Mucosa of gallbladder (tissue), 1 donor: Measurements from ENCODE around the gene TTC9B. TPM values are rescaled to one million over a fixed set of nuclear protein-coding genes. Genes with fewer than 3 reads are reported as not detected.
"Not testable (repeated sequence)": the region's sequence is repeated elsewhere in the genome, so short reads cannot be mapped to it uniquely, and the experiment has no call there.

Experiments
- DNase-seq: peaks from one replicate; pipeline ENCODE4 v3.0.0-alpha.2; 2020; ENCODE audit warnings: low spot score
- total RNA-seq: library from RNA; stranded (reverse); gene quantifications from one replicate; pipeline ENCODE4 v1.2.1, GENCODE V29; 2021
- donor health status: DM: no; HTN: no; CAD: no.

The TTC9B gene
- total RNA-seq, 1 donor from 2014 or later, result not detected

- no peak for DNase-seq
Measured at GRCh38 chr19:40232949-40233810, 15.0 kb upstream of the TTC9B start.

DNA sequence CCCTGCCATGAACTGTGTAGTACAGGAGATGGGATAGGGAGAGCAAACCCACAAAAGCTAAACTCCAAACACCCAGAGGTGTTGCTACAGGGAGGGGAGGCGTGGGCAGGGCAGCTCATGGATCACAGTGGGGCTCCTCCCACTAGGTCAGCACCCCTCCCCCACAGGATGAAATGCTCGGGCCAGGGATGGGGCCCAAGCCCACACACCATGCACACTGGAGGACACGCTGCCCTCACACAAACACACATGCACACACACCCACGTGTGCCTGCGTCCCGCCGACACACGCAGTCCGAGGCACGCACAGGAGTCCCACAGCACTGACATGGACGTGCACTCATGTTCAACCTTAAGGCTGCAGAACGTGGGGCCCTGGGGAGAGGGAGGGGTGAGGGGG, 14.3 kb upstream of the TTC9B start:
- DNase-seq, result no peak

DNA sequence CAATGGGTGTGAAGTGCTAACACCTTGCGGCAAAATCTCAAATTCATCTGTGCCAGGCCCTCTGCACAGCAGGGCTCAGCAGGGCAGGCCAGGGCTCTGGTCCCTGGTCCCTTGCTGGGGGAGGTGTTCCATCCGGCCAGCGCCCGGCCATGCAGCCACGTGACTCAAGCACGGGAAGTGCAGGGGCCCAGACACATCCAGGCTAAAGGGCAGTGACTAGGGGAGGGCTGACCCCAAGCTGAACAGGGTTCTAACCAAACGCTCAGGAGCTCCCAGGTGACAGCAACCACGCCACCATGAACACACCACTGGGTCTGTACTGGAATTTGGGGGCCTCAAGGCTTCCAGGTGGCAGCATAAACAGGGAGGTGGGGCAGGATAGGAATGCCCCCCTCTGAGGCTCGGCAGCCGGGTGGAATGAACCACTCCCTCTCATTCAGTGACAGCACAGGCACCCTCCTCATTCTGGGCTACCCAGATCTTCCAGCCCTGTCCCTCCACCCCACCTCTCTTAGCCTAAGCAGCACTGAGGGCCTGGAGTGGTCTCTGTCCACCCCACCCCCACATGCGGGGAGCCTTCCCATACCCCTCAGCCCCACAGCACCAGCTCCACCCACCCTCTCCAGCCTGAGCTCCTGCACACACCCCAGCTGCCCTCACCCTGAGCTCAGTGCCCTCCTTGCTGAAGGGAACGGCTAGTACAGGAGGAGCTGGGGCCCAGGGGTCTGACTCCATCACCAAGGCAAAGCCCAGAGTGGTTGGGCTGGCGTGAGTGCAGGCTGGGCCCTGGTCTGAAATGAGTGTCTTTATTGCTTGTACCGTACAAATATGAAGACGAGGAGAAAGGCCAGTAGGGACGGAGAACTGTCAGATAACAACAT, 13.6 kb upstream of the TTC9B start:
- DNase-seq, result no peak

DNA sequence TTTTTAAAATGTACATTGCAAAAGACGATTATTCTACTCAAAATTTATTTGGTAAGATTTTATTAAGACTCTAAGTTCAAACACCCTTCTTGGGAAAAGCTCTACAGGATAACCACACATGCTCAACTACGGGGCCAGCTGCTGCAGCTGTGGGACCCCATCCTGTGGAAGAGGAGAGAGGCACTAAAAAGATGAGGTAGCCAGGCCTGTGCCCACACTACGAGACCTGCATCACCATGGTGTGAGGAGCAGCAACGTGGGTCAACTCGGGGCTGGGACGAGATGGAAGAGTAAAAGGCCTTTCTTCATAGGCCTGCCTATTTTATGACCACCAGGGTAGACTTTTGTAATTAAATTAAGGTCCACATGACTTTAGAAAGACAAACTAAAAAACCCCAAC, 12.9 kb upstream of the TTC9B start:
- DNase-seq, result no peak

GRCh38 chr19:40229926-40230417, 11.8 kb upstream of the TTC9B start:
- no peak for DNase-seq

GRCh38 chr19:40229484-40229883, 11.3 kb upstream of the TTC9B start:
- DNase-seq, result no peak

DNA sequence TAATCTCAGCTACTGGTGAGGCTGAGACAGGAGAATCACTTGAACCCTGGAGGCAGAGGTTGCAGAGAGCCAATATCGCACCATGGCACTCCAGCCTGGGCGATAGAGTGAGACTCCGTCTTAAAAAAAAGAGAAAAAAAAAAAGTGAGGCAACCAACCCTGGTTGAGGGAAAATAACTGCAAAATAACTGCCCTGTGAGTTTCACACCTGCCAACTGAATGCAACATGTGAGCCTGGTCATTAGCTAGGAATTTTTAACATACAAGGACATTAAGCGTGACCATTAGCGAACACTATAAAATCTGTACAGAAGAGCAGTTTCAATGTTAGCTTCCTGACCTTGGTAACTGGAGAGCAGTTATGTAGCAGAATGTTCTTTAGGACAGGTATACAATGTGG, 10.7 kb upstream of the TTC9B start:
- no peak for DNase-seq

- DNase-seq, result no peak
Measured at GRCh38 chr19:40228346-40228745, 10.2 kb upstream of the TTC9B start.

DNA sequence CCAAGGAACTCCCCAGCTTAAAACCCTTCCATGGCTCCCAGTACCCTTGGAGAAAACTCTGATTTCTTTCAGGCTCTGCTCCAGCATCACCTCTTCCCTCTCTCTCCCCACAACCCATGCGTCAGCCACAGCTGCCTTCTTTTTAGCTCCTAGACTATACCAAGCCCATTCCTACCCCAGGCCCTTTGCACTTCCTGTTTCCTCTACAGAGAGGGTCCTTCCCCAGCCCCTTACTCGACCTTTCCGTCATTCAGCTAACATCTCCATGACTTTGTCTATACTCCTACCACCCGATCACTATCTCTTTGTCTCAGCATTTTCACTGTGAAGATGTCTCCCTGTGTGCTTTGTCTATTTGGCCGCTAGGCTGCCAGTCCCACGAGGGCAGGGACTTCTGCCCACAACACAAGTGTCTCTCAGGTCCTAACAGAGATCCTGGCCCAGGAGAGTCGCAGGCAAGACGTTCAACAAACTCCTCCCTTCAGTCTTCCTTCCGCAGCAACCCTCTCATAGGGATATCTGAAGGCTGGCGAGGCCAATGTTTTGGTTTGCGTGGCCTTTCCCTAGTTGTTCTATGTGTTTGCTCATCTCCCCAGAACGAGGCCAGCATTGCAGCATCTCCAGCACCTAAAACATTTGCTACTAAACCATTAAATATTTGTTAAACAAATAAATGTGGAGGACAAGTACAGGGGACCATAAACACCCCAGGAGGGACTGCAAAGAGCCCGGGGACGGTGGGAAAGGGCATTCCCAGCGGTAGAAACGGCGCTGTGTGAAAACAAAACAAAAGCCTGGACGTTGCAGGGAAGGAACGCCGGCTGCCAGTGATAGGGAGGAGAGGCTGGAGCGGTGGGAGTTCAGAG, 7.5 kb upstream of the TTC9B start:
- no peak for DNase-seq

DNA sequence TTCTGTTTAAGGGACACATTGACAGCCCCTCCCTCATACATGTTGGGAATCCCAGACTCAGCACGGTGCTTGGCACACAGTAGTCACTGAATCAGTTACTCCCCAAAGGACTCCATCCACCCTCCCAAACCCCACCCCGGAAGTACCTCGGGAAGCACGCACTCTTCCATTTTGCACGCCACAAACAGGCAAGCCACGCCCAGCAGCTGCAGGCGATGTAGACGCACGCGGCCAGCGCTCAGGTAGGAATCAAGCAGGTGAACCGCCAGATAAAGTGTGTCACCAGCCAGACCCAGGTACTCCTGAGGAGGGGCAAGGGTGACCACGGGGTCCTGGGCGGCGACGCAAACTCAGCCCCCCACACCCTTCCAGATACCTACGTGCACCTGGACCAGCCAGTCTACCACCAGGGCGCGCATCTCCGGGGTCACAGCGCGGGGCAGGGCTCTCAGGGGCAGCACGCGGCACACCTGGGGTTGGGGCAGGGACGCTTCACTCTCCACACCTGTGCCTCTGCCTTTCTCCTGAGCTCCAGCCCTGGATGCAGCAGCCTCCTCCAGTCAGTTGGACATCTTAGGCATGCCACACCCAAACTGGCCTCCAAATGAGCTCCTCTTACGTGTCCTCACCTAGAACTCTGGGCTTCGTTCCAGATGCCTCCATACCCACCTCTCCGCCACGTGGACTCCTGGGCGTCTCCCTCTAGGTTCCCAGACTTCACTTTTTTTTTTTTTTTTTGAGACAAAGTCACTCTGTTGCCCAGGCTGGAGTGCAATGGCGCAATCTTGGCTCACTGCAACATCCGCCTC, 6.4 kb upstream of the TTC9B start:
- no peak for DNase-seq

GRCh38 chr19:40223135-40223822, 5.1 kb upstream of the TTC9B start:
- DNase-seq, result peak; percentile 38

DNA sequence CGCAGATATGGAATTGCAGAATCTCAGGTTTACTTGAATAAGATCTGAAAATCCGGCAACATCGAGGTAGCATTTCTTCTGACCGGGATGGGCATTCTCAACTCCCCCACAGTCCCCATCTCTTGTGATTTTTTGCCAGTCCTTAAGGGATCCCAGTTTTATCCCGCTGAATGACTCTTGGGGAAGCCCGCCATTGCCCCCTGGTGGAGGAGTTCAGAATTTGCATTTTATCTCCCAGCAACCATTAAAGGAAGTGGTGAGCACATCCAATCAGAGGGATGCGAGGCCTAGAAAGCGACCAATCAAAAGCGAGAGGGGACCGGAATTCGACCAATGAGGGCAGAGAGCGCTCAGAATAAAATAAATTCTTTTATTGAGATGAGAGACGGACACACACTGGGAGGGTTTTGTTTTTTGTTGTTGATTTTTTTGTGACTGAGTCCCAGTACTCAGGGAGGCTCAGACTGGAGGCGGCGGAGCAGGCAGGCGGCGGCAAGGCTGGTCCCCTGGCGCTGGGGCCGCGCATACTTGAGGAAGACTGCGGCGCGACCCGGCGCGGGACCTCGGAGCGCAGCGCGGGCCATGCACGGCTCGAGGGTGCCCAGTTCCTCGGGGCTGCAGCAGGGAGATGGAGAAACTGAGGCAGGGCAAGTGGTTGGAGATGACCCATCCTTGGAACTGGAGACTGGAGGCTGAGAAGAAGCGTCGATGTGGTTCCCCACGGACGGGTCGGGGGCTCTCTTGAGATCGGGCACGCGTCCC, 3.9 kb upstream of the TTC9B start:
- DNase-seq, result peak; percentile 86

GRCh38 chr19:40220674-40221073, 2.5 kb upstream of the TTC9B start:
- no peak for DNase-seq

DNA sequence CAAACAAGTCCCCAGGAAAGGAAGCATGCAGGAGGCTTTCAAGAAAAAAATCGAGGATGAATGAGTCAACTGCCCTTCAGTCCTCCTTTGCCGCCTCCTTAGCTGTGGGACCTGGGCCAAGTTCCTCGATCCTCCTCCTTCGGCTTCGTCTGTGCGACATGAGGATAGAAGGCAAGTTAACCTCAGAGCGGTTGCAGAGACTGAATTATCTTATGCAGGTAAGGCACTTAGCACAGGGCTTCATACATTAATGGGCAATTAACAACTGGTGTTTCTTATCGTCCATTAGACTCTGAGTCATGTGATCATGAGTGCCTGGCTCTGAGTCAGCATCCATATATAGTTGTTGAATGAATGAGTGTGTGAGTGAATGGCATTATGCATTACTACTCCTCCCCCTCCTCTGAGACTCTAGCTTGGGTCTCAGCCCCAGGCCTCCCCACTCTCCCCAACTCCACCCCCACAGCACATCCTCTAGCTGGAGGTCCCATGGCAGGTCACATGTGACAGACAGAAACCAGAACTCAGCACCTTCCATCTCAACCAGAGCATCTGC, 1.6 kb upstream of the TTC9B start:
- peak; percentile 35 for DNase-seq

- DNase-seq, result not testable (repeated sequence)
Measured at GRCh38 chr19:40219029-40219428, 845 bp upstream of the TTC9B start.

- DNase-seq, result peak; percentile 26
Measured at GRCh38 chr19:40217027-40217810, 965 bp downstream of the TTC9B start.

- no peak for DNase-seq
Measured at GRCh38 chr19:40216777-40217026, 1.5 kb downstream of the TTC9B start.

DNA sequence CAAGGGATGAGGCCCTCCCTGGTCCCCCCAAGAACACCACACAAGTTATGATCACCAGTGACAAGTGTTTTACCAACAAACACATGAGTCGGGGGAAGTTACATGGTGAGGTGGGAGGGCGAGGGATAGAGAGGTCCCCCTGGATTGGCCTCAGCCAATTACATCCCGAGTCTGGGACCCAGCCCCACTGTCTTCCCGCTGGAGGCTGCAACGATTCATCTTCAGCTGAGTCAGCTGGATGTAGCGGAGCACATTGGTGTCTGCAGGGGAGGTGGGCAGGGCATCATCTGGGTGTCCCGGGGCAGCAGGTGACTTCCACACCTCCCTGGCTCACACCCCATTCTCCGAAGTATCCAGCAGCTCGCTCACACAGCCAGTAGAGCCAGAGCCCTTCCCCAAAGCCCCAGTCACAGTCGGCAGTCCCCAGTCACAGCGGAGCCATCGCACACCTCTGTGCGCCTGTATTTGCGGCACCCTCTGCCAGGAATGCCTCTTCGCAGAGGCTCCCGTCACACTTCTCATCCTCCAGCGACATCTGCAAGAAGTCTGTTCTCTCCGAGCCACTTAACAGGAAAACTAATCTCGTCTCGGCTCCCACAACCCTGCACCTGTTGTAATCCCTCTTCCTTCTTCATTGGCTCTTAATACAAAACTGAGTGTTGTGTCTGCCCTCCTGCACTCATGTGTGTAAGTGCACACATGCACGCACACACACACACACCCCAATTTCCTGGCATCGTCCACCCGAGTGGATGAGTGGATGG, 2.0 kb downstream of the TTC9B start:
- no peak for DNase-seq
